Omental fat pad (tissue), 4 donors: ENCODE measurements around the gene FAM149B1. TPM values are rescaled to one million over a fixed set of nuclear protein-coding genes. Genes with fewer than 3 reads are reported as not detected.

Experiments
- ATAC-seq: fragments of 150-250 bp; one replicate; pipeline ENCODE4 v1.9.1; 2016; ENCODE audit warnings: mild to moderate bottlenecking, moderate library complexity; ENCODE audit not compliant: low FRiP score
- DNase-seq: peaks from one replicate; pipeline ENCODE4 v3.0.0-alpha.2; 2019; ENCODE audit warnings: low spot score
- total RNA-seq, 4 donors: library from RNA; depleted of rRNA; stranded (reverse); fragments of >200 nt; gene quantifications; one replicate each; pipeline ENCODE4 v1.1.0, GENCODE V29; 2016
- TF ChIP-seq, protein P1 (sequence below), 3 donors: fragments of 450-650 bp; IDR thresholded peaks; one replicate each; pipeline ENCODE4 v1.5.1; 2016 to 2017; ENCODE audit warnings: antibody characterized with exemption in 3 of 3, mild to moderate bottlenecking in 3 of 3, moderate library complexity in 2 of 3

FAM149B1 gene
- total RNA-seq, 4 donors from 2014 or later: 14.2 to 20.0 (median 16.6) TPM

DNA sequence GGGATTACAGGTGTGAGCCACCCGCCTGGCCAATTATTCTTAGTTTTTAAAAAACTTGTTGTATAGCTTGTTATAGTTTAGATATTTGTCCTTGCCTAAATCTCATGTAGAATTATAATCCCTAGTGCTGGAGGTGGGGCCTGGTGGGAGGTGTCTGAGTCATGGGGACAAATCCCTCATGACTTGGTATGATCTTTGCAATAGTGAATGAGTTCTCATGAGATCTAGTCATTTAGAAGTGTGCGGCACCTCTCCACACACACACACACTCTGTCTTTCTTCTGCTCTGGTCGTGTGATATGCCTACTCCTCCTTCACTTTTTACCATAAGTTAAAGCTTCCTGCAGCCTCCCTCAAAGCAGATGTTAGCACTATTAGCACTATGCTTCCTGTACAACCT lies 37.2 kb downstream of the FAM149B1 start:
- DNase-seq (no peak), ATAC-seq (no peak)
- TF ChIP-seq, protein P1, sequence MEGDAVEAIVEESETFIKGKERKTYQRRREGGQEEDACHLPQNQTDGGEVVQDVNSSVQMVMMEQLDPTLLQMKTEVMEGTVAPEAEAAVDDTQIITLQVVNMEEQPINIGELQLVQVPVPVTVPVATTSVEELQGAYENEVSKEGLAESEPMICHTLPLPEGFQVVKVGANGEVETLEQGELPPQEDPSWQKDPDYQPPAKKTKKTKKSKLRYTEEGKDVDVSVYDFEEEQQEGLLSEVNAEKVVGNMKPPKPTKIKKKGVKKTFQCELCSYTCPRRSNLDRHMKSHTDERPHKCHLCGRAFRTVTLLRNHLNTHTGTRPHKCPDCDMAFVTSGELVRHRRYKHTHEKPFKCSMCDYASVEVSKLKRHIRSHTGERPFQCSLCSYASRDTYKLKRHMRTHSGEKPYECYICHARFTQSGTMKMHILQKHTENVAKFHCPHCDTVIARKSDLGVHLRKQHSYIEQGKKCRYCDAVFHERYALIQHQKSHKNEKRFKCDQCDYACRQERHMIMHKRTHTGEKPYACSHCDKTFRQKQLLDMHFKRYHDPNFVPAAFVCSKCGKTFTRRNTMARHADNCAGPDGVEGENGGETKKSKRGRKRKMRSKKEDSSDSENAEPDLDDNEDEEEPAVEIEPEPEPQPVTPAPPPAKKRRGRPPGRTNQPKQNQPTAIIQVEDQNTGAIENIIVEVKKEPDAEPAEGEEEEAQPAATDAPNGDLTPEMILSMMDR (IDR thresholded peaks at IDR 0.05): no peak

DNA sequence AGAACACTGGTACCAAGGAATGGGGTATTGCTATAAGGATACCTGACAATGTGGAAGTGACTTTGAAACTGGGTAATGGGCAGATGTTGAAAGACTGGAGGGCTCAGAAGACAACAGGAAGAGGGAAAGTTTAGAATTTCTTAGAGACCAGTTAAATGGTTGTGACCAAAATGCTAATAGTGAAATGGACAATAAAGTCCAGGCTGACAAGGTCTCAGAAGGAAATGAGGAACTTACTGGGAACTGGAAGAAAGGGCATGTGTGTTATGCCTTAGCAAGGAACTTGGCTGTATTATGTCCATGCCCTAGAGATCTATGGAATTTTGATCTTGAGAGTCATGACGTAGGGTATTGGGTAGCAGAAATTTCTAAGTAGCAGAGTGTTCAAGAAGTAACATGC lies 38.0 kb downstream of the FAM149B1 start:
- ATAC-seq: no peak

DNA sequence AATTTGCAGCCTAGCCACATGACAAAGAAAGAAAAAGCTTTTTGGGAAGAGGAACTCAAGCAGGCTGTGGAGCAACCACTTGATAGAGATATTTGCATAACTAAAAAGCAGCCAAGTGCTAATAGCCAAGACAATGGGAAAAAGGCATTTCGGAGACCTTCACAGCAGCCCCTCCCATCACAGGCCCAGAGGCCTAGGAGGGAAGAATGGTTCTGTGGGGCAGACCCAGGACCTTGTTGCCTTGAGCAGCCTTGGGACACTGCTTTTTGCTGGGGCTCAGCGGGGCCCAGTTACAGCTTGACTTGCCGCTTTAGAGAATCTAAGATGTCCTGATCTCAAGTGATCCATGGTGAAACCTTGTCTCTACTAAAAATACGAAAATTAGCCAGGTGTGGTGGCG lies 38.5 kb downstream of the FAM149B1 start:
- TF ChIP-seq, protein P1 (IDR thresholded peaks at IDR 0.05): no peak
- no peak for DNase-seq
- ATAC-seq: no peak

More for the DNA sequence above, 38.0 kb downstream of the FAM149B1 start:
- TF ChIP-seq, protein P1 (IDR thresholded peaks at IDR 0.05): no peak
- DNase-seq: no peak

DNA sequence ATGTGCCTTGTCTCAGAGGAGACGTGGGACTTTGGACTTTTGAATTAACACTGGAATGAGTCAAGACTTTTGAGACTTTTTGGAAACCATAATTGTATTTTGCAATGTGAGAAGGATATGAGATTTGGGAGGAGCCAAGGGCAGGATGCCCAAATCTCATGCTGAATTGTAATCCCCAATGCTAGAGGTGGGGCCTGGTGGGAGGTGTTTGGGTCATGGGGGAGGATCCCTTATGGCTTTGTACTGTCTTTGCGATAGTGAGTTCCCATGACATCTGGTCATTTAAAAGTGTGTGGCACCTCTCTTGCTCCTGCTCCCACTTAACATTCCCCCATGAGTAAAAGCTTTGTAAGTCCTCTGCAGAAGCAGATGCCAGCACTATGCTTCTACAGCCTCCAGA lies 40.0 kb downstream of the FAM149B1 start:
- DNase-seq (no peak), ATAC-seq (no peak)
- TF ChIP-seq, protein P1 (IDR thresholded peaks at IDR 0.05): no peak

DNA sequence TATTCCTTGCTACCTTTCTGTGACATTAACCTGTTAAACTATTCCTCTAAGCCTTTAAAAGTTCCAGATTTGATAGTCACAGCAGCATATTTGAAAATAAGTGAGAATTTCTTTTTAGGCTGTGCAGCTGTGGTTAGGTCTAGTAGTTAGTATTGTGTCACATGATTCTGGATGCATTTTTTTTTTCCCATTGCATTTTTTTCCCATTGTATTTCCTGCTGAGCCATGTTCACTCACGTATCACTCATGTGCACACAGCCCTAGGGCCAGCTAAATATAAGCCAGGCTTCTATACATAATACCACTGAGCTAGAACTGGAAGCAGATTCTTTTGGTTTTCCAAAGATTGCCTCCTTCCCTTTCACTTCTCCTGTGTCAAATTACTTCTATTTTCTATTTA lies 41.8 kb downstream of the FAM149B1 start:
- ATAC-seq (no peak), DNase-seq (no peak)
- TF ChIP-seq, protein P1 (IDR thresholded peaks at IDR 0.05): no peak

DNA sequence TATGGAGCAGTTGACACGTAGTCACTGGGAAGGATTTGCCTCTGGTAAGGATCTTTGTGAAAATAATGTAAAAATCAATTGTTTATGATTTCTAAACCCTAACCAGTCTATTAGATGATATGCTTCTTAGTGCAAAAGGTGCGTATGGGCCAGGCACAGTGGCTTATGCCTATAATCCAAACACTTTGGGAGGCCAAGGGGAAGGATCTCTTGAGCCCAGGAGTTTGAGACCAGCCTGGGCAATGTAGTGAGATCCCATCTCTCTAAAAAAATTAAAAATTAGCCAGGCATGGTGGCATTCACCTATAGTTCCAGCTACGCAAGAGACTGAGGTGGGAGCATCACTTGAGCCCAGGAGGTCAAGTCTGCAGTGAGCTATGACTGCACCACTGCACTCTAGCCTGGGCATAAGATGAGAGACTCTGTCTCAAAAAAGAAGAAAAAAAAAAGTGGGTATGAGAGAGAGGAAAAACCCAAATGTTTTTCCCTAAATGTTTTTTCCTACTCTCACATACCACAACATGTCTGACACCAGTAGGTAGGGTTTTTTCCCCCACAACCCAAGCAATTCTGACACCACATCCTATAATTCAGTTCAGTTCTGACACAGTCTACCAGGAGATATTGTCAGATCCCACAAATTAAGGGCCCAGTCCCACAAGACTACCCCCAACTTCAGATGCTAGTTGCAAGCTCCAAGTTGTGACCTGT lies 42.6 kb downstream of the FAM149B1 start:
- TF ChIP-seq, protein P1 (IDR thresholded peaks at IDR 0.05): no peak
- DNase-seq (no peak), ATAC-seq (no peak)

DNA sequence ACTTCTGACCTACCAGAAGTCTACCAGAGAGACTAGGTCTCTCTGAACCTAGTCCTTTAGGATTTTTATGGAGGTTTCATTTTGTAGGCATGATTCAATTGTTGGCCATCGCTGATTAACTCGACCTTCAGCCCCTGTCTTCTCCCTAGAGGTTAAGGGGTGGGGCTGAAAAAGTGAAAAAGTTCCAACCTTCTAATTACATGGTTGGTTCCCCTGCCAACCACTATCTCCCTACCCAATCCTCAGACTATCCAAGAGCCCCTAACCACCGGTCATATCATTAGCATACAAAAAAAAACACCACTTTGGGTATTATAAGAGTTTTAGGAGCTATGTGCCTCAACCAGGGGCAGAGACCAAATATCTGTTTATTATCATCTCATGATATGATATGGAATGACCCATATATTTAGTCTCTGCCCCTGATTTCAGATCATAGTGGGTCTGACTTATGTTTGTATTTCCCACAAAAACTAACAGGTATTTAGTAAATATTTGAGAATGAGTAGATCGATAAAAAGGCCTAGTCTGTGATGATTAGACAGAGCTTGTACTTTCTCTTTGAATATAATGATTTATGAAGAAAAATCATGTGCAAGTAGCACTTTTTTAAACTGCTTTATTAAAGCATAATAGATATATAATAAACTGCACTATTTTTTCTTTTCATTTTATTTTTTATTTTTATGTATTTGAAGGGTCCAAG lies 43.3 kb downstream of the FAM149B1 start:
- DNase-seq: no peak
- ATAC-seq: no peak
- TF ChIP-seq, protein P1 (IDR thresholded peaks at IDR 0.05): no peak
